Stimulated activated CD4-positive, alpha-beta T cell treated with anti-CD3 and anti-CD28 coated beads, Interleukin-4, amount 100 ng/mL, for 4 hours (primary cell): Measurements from ENCODE around the gene HDAC4.

Experiments used
- DNase-seq, 2 experiments: peaks; one replicate each; pipeline ENCODE4 v3.0.0-alpha.2; 2020

The HDAC4 gene

DNA sequence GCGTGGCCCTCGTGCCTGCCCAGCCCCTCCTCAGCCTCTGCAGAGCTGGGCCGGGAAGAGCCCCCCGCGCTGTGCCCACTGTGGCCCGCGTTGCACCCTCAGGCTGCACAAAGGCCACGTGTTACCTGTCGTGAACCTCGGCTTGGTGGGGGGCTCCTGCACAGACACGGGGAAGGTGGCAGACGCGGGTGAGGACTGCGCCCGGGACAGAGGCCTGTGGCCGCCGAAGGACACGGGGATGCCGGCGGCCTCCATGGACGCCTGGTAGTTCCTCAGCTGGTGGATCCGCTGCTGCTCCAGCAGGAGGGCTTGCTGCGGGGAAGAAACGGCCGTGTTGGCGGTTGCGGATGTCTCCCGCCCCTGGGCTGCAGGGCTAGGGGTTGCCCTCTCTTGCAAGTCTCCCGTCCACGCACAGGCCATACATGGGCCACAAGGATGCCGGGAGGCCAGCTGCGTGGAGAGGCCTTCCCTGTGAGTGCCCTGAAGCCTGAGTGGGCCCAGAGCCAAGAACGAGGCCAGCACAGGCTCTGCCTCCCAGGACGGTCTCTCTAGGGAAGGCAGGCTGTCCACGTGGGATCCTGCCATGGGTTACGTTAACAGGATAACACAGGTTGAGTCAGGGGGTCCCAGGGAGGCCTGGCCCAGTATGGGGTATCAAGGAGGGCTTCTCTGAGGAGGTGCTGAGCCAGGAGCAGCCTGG lies 289.3 kb downstream of the HDAC4 start:
- no peak for DNase-seq

DNA sequence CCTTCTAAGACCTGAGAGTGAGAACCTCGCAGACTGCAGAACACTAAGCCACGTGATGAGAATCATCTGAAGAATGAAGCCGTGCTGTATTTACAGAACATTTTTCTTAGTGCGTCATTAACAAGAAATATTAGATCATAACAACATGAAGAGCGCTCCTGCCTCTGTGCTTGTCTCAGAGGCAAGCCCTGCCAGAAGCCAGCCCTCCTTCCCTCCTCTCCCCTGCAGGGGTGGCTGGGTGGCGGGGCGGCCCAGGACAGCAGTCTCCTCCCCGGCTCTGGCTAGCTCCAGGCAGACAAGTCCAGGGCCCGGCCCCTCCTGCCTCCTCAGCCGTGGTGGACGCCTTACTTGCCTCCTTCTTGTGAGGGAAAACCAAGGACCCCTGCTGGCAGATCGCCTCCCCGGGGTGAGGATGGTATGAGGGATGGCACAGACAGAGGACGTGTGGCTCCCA lies 290.2 kb downstream of the HDAC4 start:
- DNase-seq: no peak

DNA sequence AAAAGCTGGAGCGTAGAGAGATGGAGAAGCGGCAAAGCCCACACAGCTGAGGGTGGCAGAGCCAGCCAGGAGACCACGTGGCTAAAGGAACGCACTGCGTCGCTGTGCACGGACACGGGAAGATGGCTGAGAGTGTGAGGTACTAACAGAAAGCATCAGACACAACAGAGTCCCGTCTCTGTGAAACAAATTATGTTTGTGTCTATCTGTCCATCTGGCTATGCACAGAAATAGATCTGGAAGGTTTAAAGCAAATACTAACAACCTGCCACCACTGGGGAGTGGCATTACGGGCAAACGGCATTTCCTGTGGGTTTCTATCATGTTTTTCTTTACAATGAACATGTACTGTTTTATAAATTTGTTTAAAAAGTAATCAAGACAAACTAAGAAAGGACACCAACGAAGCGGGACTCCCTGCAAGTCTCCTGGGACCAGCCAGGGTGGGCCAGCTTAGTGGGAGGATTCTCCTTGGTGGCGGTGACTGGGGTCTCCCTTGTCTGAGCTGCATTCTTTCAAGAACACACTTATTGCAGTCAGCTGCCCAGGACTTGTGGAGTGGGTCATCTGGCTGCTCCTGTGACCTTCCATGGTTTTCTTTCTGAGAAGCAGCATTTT lies 290.8 kb downstream of the HDAC4 start:
- DNase-seq: no peak

DNA sequence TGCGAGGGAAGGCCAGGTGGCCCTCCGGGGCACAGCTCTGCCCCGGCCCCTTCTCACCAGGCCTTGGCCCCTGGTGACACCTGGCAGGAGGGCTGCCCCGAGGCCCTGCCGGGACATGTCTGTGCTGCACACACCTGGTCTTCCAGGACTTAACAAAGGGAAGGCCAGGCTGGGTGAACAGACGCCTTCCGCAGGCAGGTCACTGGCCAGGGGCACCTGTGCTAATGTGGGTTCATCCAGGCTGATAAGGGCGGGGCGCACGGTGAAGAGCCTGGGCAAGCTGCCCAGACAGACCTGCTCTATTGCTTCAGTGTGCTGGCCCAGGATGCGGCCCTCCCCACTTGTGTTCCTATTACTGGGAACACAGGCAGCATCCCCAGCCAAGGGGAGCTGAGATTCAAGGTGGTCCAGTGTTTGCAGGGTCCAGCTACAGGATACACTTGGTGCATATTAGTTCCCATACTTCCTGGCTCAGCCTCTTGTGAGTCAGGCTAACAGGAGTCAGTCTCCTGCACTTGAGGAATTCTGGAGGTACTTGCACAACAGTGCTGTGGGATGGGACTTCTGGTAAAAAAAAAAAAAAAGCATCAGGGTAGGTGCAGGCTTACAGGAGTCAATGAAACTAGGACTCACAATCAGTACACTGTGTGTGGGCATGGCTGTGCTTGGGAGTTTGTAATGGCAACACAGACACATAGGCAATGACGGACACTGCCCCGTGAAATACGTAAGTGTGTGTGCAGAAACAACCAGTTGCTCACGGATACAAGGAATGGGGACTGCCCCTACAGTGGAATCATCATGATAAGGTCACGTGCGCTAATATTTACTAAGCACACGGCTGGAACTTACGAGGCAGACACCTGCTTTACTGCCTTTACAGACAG lies 291.5 kb downstream of the HDAC4 start:
- no peak for DNase-seq

DNA sequence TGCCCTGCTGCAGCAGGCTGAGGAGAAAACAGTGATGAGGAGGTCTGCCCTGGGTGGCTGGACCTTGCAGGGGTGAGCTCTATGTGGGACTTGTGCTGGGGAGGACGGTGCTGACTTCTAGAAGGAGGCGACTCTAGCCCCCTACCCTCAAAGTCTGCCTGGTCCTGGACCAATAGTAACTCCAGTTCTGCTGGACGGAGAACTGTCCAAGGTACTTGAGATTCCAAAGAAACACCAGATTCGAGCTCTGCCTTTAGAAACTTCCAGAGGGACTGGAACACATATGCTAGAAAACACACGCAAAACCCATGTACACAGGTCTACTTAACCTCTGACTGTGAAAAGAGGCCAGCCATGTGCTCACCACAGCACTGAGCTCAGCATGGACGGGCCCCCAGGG lies 292.4 kb downstream of the HDAC4 start:
- DNase-seq: no peak

DNA sequence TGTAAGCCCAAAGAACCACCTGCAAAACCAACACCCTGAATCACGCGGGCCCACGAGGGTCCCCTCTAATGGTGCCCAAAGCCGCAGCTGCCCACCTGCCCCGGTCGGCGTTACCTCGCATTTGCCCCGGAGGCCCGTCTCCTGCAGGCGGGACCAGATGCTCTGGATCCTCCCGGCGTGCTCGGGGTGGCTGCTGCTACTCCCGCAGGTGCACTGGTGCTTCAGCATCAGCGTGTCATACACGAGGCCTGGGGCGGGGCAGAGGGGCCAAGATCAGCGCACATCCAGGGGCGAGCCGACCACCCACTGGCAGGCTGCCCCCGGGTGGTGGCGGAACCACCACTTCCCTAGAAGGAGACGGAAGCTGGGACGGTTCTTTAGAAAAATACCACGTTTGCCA lies 292.9 kb downstream of the HDAC4 start:
- no peak for DNase-seq

DNA sequence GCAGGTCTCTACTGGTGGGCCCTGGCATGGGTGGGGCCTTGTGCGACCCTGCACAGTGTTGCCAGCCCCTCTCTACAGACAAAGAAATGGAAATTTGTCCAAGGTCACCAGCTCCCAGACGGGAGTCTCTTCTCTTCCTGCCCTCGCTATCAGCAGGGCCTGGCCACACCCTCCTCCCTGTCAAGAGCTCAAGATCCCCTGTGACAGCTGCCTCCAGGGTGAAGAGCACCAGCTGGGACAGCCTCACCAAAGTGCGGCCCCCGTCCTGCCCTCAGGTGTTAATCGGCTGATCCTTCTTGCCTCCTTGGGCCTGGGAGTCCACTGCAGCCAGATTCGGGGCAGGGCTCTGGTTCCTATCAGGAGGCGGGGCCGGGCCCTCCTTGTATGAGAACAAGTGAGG lies 293.9 kb downstream of the HDAC4 start:
- DNase-seq: no peak

DNA sequence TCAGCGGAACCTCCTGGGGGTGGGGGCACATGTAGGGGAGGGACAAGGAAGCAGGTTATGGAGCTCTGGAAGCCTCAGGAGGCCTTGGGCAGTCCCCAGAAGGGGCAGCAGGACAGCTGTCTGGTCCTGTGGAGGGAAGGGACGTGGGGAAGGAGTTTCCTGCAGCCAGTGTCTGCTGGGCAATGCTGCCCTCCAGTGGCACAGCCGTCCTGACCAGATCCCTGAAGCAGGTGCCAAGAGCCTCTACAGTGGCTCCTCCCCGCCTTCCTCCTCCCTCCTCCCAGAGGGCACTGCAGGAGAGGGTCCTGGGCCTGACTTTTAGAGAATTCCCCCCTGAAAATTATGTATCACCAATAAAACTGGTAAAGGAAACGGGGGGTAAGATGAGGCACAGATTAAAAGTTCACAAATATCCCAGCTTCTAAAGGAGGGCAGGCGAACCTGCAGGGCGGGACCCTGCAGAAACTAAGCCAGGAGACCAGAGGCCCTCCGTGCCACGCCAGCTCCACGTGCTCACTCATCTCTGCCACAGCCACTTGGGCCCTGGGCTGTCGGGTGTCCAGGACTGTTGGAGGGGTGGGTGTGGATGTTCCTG lies 294.4 kb downstream of the HDAC4 start:
- DNase-seq: no peak

DNA sequence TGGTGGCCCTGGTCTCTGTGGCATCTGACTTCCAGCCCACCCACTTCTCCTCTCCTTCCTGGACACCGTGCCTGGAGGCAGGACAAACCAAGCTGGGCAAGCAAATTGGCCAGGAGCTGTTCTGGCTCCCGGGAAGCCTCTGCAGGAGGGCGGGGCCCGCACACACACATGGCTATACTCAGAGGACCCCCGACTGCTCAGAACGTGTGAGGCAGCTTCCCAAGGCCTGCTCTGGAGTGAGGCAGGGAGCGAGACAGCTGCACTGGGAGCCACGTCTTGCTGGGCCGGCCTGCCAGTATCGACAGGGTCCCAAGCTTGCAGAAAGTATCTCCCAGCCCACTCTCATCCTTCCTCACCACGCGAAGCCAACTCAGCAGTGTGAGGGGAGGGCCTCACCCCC lies 295.6 kb downstream of the HDAC4 start:
- no peak for DNase-seq

DNA sequence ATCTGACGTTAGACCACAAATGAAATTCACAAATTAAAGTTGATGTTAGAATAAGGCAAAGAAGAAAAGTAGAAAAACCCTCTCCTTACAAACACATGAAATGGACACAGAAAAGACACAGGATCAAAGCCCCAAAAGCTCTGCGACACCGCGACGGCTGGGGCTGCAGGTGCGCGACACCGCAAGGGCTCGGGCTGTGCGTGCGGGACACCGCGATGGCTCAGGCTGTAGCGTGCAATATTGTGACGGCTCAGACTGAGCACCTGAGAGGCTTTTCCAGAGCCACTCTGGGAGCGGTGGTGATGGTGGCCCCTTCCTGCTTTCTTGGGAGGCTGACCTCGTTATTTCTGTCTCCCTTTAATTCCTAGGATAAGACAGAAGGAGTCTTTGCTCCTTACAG lies 296.0 kb downstream of the HDAC4 start:
- no peak for DNase-seq

DNA sequence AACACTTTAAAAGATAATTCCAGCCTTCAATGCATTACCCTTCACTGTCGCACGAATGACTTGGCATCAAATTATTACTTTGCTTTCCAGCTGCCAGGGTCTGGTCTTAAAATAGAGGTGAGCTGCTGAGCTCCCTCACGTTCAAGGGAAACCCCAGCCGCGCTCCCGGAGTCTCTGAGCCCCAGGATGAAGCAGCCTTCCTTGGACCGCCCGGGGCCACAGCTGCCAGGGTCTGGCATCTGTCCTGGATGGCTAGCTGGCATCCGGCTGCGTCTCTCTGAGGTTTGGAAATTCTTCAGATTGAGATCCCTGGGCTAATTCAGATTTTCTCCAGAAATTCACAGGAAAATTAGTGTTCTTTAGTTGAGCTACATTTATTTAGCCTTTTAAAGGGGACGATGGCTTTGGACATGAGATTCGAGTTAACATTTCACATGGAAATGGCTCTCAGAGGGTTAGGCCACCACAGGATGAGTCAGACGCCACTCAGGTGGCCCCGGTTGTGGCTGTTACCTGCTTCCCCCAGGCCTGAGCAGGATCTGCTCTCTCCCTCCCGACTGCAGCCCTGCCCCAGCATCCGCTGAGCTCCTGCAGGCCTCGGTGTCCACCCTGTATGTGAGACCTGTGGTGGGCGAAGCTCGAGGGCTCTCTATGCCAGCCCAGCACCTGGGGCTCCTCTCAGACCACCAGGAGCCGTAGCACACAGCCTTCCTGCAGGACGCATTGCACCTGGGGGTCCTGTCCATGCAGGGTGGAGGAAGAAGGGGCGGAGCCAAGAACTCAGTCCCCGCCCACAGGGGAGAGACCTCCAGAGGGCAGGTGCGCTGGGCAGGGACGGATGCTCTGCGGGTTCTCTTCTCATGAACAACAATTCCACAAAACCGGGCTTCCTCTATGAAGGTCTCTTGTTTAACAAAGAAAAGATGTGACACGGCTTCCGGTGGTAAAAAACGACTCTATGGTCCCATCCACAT lies 297.4 kb downstream of the HDAC4 start:
- no peak for DNase-seq

DNA sequence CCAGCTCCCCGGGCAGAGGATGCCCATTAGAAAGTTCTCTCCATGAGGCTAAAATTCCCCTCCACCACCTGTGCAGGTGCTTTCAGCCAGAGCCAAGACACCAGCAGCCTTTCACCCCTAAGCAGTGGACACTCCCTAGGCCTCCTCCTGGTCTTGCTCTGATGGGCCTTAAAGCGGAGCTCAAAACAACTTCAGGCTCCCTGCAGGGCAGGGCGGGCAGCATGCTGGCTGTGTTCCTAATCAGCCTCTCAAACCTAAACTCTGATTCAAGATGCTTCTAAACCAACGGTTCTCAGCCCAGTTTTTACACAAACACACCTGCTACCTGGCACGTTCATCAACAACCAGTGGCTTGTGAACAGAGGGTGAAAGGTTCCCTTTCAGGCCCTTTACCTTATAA lies 298.6 kb downstream of the HDAC4 start:
- DNase-seq: no peak

DNA sequence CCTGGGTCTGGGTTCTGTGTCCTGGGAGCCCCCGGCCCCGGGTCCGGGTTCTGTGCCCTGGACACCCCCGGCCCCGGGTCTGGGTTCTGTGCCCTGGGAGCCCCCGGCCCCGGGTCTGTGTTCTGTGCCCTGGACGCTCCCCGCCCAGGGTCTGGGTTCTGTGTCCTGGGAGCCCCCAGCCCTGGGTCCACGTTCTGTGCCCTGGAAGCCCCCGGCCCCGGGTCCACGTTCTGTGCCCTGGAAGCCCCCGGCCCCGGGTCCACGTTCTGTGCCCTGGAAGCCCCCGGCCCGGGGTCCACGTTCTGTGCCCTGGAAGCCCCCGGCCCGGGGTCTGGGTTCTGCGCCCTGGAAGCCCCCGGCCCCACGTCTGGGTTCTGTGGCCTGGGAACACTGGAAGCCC lies 299.0 kb downstream of the HDAC4 start:
- no peak for DNase-seq

DNA sequence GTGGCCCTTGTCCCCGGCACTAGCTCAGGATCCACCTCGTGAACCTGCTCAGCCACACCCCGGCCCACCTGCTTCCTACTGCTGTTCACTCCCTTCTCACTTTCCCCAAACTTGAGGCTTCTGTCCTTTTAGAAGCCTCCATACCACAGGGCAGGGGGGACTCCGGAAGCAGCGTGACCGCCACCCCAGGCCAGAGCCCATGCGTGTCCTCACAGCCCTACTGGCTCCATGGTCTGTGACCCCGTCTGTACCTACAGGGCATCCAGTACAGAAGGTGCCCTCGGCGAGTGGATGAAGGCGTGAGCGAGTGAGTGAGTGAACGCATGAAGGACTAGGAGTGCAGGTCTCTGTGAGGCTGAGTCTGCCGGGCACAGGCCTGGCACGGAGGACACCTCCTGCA lies 299.7 kb downstream of the HDAC4 start:
- DNase-seq: no peak

DNA sequence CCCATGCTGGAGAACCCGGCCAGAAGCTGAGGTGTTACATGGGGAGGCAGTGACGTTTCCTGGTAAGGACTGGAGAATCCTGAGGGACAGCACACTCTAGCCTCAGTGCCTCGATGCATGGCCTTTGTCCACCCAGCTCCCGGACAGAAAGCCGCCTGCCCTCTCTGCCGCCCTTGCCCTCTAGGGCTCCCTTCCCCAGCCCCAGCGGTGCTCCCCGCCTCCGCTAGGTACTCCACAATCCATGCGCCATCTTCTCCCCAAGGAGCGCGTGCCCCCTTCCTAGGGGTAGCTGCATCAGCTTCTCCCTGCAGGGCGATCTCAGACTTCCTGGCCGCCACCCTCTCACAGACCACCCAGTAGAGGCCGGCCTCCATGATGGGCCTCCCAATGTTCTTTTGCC lies 301.3 kb downstream of the HDAC4 start:
- DNase-seq: no peak

DNA sequence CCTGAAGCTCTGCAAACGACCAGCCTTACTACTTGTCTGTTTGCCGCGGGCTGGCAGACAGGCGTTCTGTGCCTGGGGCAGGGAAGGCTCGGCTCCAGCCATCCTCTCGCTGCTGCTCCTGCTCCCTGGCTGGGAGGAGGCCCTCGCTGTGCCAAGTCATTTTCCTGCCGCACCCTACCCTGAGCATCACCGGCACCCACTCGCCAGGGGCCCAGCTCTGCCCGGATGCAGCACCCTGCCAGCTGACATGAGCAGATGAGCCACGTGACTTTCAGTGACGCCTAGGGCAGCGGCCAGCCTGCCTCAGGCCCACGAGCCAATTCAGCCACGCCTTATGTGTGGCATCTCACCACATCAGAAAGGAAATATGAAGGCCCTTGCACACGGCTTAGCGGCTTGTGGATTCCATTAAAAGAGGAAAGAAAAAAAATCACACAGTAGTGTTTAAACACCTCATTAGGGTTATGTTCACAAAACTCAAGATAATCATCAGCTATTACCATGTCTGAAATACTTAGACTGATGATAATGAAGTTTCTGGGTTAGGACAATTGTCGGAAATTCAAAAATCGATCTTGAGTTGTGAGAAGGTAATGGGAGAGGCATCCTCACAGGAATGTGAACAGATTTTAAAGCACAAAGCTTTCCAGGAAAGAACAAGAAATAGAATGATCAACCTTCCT lies 302.4 kb downstream of the HDAC4 start:
- DNase-seq: no peak

DNA sequence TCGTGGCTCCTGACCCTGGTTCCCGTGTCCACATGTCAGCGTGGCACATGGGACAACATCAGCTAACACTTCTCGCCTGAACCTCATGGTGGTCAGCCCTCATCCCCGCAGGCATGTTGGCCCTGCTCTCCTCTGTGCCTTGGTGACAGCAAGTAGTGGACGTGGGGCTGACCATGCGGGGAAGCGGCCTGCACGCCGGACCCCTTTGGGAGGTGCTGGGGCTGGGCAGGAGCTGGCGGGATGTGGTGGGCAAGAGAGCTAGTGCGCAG lies 303.5 kb downstream of the HDAC4 start:
- no peak for DNase-seq

DNA sequence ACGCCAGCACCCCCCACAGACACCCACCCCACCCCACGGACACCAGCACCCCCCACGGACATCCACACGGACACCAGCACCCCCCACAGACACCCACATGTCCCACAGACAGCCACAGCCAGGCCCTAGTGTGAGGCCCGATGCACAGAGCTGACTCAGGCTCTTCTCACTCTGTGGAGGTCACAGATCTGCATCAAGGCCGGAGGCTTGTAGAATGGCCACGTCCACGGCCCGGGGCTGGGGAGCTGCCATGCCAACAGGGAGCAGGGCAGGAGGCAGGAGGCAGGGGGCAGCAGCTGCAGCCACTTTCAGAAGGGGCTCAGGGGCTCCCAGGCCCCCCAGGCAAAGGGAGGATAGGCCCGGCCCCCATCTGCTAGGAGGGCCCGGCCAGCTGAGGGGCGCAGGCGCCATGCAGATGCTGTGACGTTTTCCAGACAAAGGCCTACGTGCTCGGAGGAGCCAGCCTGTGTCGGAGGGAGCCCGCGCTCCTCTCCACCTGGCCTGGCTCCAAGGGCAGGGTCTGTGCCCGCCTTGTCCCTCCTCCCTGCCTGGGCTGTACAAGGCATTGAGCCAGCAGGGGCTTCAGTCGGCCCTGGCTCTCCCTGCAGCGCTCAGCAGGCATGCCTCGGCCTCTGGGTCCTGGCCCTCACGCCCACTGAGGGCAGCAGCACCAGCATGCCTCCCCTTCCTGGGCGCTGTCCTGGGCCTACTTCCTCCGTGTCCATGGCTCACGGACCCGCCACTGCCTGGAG lies 304.0 kb downstream of the HDAC4 start:
- no peak for DNase-seq

DNA sequence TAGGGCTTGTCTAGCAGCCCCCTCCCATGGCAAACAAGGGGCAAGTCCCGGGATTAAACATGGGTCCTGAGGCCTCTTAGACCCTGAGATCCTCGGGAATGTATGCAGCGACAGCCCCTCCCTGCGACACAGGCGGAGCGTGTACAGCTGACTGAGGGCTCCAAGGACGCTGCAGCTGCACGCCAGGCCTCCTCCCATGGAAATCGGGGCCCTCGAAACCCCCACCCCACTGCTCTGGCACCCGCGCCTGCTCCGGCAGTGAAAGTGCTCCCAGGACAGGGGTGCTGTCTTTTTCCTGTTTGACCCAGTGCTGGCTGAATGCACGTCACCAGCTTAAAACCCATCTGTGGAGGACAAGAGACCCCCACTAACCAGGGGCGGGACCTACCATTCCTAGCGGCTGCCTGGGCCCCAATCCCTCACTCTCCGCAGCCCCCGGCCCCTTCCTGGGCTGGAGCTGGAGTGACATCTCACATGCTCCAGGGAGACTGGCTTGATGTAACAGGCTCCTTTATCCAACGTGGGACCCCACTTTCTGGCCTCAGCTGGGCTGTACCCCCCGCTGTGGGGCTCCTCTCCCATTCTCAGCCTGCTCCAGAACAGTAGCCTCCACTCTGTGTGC lies 305.2 kb downstream of the HDAC4 start:
- DNase-seq: no peak

DNA sequence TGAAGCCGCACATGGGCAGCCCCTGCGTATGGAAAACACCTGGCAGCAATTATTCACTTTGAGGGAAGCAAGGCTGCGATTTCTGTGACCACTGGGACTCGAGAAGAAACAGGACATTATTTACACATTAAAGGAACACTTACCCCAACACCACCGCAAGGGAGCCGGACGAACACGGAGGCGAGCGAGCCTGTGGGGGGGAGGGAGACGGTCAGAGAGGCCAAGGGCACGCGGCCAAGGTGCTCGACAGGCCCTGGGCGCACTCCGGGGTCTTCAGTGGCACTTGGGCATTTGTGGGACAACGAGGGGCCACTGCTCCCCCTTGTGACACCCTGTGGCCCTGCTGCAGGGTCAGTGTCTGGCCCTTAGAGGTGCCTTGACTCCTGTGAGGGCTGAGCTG lies 306.0 kb downstream of the HDAC4 start:
- no peak for DNase-seq

DNA sequence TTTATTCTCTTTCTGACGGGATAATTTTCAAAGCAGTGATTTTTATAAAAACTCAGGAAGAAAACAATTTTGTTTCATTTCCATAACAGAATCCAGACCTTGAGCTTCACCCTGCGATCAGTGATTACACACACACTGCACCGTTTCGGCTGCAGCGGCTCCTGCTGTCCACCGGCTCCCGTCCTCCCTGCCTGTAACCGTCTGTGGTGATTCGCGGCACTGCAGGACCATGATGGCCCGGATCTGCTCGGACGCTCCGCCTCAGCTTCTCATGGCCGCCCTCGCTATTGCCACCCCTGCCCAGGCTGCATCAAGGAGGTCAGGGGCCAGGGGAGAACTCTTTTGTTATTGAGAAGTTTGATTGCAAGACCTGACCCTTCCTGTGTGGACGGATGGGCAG lies 306.9 kb downstream of the HDAC4 start:
- DNase-seq: no peak
